GM20431 (cell line): ENCODE data around the gene FRMD4A.

Experiments
- in situ Hi-C: fragments of 300-500 bp; cut with MseI, MboI; formaldehyde crosslinking; loops from one replicate; pipeline ENCODE4 v1.15.0; 2020; ENCODE audit warnings: low sequenced_read_pairs; ENCODE audit not compliant: unreplicated experiment

The FRMD4A gene

GRCh38 chr10:13659887-13660550, 670.7 kb downstream of the FRMD4A start:
- in situ Hi-C loops = loop anchor here (5.0 kb wide), 1 partner anchor 117 kb away; no protein-coding TSS in a partner anchor

- in situ Hi-C loops = no loop called here
These were observed 671.6 kb downstream of the FRMD4A start for GRCh38 chr10:13658871-13659685.

GRCh38 chr10:13658264-13658663, 672.5 kb downstream of the FRMD4A start:
- in situ Hi-C loops = no loop called here

GRCh38 chr10:13657101-13657680, 673.5 kb downstream of the FRMD4A start:
- in situ Hi-C loops = no loop called here

GRCh38 chr10:13656337-13657100, 674.2 kb downstream of the FRMD4A start:
- in situ Hi-C loops = no loop called here

- in situ Hi-C loops = no loop called here
These were observed 675.9 kb downstream of the FRMD4A start for GRCh38 chr10:13654846-13655245.

GRCh38 chr10:13654118-13654830, 676.5 kb downstream of the FRMD4A start:
- in situ Hi-C loops = no loop called here

- in situ Hi-C loops = no loop called here
These were observed 677.9 kb downstream of the FRMD4A start for GRCh38 chr10:13652860-13653259.

- in situ Hi-C loops = no loop called here
These were observed 678.6 kb downstream of the FRMD4A start for GRCh38 chr10:13651969-13652720.

GRCh38 chr10:13650961-13651360, 679.8 kb downstream of the FRMD4A start:
- in situ Hi-C loops = no loop called here

GRCh38 chr10:13649844-13650520, 680.7 kb downstream of the FRMD4A start:
- in situ Hi-C loops = no loop called here

- in situ Hi-C loops = no loop called here
These were observed 682.3 kb downstream of the FRMD4A start for GRCh38 chr10:13648425-13648824.

- in situ Hi-C loops = no loop called here
These were observed 685.9 kb downstream of the FRMD4A start for GRCh38 chr10:13644866-13645265.

- in situ Hi-C loops = no loop called here
These were observed 687.7 kb downstream of the FRMD4A start for GRCh38 chr10:13643016-13643415.

- in situ Hi-C loops = no loop called here
These were observed 688.4 kb downstream of the FRMD4A start for GRCh38 chr10:13642293-13642692.

GRCh38 chr10:13637894-13638293, 692.8 kb downstream of the FRMD4A start:
- in situ Hi-C loops = no loop called here

GRCh38 chr10:13637303-13637856, 693.3 kb downstream of the FRMD4A start:
- in situ Hi-C loops = no loop called here

- in situ Hi-C loops = no loop called here
These were observed 693.9 kb downstream of the FRMD4A start for GRCh38 chr10:13636776-13637175.
